NCI-H2107 treated with DMSO at 0.1 percent for 48 hours (cell line): ENCODE data around the gene ZBTB20.

Source experiments
- DNase-seq: peaks from one replicate; lab custom pipeline; 2025; ENCODE audit not compliant: unreplicated experiment; lab: John Stamatoyannopoulos, UW

ZBTB20 gene

DNA sequence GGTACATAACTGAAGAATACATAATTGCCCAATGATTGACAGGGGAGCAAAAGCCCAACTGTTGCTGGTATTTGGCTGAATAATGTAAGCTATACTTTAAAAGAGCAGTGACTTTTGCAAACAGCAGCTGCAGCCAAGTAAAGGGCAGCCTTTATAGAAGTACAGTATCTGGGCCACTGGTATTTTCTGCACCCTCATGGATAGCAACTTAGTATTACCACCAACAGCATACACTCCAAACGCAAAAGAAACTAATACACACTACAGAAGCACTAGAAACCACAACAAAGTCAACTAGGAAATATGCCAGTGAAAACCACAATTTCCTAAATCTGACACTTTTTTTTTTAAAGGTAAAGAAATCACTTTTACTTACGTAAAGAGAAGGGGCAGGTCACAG, 647.1 kb downstream of the ZBTB20 start:
- peak; percentile 59 for DNase-seq

DNA sequence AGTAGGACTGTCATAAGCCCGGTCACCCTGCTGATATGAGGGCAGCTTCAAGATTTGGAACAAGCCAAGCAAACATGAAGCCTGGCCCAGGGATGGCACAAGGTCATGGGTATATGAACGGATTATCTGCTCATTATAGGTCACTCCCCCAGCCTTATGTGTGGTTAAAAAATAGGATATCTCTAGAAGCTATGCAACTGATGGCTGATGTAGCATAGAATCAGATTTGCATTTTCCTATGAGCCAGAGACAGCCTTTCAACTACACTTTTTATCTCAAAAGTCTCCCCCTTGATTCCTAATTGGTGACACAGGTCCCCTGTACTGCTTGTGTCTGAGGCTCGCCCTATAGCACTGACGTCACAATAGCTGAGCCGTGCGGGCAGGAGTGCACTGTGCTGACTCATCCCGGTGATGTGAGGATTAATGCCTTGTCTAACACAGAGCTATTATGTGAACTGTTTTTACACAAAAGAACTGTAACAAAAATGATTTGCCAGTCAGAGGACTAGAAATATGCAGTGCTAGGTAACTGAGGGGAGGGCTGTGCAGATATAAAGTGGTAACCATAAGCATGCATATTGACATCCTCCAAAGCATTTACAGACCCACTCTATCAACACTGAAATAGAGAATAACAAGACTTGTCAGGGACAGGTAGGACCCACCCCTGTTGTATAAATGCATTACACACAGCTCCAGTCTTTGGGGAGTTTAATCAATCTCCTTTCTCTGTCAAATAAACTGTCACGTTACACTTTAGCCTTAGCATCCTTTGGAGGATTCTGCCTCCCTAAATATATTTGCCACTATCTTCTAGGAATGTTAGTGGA, 648.3 kb downstream of the ZBTB20 start:
- peak; percentile 76 for DNase-seq

DNA sequence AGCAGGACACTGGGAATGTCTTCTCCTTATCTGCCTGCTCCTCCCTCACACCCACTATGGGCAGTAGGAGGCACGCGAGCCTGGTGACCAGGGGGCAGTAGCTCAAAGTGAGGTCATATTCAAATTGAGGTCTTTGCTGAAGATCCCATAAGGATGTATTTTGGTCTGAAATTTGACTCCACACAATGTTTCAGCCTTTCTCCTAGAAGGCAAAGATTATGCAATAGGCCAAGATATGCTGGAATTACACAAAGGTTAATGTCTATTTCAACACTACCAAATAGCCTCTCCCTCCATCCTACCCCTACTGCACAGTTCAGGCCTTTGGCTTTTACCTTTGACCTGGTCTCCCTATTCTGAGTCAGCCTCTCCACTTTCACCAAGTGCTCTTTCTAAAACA, 650.2 kb downstream of the ZBTB20 start:
- DNase-seq = no peak

DNA sequence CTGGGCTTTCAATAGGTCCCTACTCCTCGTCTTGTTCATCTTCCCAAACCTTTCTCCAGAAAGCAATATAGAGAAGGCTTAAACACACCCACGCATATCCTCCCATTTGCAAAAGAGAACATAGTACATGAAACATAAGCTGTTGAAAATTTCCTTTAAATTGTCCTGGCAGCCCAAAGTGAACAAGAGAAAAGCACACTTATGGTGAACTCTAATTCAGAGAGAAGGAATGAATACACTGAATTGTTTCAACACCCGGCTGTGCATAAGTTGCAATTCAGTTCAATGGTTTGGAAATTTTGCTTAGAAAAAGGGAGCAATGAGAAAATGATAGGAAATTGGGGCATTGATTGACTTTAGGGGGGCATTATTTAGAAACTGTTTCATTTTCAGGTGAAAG, 650.6 kb downstream of the ZBTB20 start:
- DNase-seq = no peak

DNA sequence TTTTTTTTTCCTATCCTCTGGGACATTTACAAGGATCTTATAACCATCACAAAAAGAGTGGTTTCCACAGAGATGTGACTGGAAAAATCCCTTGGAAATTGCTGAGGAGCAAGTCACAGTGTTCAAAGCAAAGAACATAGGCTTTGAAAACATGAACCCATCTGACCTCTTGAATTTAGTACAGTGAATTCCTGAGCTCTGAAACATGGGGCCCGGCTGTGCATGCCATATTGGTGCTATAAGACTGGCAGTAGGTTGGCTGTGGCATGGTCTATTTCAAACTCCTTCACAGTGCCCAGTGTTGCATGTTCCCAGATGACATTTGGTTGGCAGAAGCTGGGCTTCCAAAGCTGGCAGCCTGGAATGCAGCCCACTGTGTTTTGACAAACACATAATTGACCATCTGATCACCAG, 651.1 kb downstream of the ZBTB20 start:
- no peak for DNase-seq

DNA sequence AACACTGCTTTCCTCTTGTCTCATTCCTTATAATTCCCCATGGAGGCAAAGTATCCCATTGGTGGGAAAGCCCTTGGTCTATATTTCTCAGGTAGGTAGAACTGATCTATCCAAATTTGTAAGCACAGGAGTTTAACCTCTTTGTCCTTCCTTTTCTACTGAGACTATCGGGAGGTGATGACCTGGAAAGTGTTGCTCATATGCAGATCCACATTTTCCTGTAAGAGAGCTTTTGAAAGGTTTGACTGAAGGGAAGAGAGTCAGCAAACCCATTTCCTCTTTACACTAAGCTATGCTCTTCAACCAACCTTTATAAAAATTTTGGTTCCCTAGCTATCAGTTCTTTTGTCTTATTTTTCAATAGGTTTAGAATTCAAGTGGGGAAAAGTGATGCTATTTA, 652.6 kb downstream of the ZBTB20 start:
- no peak for DNase-seq

DNA sequence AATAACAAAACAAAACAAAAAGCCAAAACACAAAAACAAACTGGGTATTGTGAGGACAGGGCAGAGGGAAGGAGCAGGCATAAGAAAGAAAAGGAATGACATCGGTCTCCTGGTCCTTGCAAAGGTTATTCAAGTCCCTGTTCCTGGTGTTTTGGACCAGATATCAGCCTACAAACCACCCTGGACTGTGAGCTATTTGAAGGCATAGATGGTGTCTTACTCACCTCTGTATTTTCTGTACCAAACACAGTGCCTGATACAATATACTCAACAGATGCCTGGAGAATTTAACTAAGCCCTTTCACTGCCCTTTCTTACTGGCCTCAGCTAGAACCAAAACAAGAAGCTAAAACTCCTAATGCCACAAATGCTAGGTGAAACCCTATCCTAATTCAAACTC, 656.3 kb downstream of the ZBTB20 start:
- DNase-seq = no peak

DNA sequence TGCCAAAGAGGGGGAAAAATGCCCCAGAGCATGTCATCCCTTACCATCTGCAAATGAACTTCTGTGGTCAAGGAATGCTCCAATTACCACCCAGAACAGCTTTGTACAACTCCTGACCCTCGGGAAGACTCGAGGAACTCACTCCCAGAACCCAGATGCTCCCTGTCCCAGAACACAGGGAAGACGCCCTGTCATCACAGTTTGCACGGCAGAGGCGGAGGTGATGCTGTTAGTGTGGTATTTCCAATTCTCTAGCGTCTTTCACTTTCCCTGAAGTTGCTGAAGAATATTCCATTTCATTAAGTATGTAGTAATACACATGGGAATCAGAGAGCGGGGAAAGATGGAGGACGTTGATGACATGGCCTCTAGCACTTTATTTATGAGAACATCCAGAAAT, 659.6 kb downstream of the ZBTB20 start:
- DNase-seq = no peak

DNA sequence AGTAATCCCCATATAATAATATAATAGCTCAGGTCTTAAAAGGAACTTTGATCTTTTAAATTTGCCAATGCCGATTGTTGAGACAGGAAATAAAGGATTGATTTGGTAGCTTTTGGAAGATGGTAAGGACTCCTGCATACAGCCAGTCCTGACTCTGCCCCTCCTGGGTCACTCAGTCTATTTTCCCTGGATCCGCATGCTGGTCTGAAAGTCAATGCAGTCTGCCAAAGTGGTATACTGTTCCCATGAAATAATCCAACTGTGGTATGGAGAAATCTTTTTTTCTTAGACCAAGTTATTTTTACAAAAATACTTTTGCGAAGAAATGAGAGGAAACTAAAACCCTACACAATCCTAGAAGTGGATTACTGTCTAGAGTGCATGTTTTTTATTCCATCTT, 662.2 kb downstream of the ZBTB20 start:
- no peak for DNase-seq

DNA sequence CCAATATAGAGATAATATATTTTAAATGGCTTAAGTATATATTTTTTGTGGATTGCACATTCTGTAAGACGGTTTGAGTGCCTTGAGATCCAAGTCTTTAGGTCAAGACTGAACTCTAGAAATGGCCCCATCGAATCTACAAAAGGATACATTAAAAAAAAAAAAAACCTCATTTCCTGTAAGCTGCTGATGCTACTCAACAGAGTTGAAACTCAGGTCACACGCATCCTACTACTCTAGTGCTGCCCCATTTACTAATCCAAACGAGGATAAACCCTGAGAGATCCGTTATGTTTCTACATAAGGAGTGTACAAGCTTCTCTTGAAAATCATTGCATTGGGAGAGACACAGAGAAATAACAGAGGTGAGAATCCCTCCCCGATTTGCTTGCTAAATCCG, 666.0 kb downstream of the ZBTB20 start:
- DNase-seq = no peak

DNA sequence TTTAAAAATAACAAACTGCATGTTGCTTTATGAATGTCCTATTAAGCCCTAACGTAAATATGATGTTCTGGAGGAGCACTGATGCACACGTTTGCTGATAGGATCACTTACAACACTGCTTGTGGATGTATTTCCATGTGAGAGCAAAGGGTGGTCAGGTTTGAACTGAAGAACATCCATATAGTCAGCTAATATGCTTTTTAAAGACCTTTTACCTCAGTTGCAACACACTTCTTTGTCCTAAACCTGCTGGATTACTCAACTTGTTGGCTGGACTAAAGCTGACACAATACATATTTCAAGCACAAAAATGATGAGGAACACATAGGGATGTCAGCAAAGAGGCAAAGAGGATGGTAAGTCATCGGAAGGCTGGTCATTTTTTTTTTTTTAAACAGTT, 666.6 kb downstream of the ZBTB20 start:
- no peak for DNase-seq

DNA sequence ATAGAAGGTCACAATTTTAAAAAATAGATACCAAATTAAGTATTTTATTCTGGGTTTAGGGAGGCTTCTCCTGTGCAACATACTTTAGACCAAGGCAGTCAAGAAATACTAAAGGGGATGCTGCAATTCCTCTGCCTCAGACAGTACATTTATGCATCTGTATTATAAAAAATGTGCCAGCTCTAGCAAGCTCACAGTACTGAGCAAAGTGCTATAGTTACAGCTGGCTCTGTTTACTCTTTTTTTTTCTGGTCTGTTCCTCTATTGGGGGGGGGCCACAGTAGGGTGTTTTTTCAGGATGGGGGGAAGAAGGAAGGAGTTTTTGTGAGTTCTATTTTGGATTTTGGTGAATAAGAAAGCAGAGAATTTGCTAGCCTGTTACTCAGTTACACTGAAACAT, 668.3 kb downstream of the ZBTB20 start:
- no peak for DNase-seq

DNA sequence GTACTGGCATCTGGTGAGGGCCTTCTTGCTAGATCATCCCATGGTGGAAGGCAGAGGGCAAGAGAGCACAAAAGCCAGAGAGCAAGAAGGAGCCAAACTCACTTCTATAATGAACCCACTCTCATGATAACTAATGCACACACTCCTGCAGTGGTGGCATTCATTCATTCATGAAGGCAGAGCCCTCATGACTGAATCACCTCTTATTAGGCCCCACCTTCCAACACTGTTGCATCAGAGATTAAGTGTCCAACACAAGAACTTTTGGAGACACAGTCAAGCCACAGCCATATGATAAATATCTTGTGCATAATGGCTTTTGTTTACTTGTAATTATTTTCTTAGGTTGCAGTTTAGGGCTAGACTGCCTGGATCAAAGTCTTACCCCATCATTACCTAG, 670.6 kb downstream of the ZBTB20 start:
- no peak for DNase-seq

DNA sequence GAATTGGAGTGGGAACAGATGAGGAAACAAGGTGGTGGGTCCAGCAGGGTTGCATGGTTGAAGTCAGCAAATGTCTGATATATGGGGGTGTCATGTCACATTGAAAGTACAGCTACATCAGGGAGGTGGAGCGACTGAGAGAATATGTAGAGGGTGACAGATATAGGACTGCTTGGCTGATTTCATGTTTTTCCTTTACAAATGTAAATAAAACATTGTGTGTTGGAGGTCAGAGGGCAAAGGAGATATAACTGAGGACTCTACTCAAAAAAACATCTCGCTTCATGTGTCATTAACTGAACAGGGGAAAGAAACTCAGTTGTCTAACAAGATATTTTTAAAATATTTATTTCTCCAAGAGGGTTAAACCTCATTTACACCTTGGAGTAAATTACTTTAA, 675.6 kb downstream of the ZBTB20 start:
- DNase-seq = no peak

DNA sequence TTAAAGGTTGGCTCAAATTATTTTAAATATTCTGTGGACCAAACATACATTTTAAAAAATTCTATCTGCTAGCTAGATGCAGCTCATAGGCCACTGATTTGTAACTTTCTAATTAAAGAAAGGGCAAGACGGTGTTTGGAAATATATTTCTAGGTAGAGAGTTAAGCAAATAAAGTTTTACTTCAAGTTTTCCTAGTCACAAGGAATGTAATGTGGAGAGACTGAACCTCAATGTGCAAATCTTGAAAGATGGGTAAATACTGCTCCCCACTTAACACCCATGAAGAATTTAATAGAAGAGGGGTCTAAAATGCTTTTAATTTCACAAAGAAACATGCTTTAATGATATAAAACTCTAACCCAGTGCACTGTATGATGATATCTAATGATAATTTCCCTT, 678.0 kb downstream of the ZBTB20 start:
- no peak for DNase-seq

DNA sequence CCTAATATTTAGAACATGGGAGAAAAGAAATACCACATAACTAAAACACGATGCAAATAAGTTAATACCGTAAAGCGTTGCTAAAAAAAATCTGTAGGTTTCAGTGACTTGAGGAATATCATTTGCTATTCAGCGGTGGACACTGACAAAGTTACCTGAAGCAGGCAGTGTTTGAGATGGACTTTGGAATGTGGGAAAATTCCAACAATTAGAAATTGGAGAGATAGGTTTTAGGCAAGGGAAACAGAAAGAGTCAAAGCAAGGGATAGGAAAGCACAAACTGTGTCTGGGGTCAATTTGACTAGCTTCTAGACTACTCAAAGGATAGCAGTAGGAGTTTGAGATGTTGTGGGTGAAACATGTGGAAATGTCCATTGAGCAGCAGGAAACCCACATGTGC, 680.3 kb downstream of the ZBTB20 start:
- no peak for DNase-seq

DNA sequence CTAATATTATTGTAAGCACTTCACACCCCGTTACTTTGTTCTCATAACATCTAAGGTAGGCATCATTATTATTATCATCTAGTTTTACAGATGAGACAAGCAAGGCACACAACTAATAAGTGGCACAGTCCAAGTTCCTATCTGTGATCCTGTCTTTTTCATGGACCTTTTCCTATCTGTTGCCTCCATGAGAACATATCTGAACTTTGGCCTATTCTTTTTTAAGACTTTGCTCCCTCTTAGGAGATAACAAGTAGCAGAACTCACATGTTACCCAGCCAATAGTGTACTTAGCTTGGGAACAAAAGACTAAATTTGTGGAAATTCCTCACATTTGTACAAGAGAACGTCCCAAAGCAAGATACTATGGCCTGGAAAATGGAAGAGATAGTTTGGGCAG, 680.8 kb downstream of the ZBTB20 start:
- DNase-seq = no peak

DNA sequence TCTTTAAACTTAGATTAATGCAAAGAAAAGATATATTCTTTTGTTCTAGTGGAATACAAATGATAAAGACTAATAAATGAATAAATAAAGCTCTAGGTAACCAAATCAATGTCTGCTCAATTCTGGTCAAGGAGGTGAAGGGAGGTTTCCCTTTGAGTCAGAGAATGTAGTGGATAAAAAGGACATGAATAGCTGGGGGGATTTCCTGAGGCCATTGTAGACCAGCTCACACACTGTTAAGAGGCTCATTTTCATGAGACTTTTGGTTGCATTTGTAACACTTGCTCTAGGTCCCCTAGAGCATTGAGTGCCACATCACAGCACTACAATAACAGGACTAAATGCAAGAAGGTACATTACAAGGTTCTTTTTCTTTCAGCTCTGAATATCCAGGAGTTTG, 682.5 kb downstream of the ZBTB20 start:
- no peak for DNase-seq

DNA sequence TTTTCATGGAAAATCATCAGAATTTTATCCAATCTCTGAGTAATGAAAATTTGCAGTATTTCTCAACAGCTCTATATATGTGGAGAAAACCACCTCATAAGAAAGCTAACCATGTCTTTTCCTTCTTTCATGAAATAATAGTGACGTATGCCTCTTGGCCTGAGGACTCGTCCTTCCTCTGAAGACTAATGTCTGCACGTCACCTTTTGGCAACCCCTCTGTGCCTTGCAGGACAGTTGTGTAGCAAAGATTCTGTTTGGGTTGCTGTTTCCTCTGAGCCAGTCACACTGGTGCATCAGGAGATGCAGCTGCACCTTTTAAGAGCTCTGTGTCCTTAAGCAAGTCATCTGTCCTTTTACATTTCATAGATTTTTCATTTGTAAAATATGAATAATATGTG, 684.3 kb downstream of the ZBTB20 start:
- DNase-seq = no peak

DNA sequence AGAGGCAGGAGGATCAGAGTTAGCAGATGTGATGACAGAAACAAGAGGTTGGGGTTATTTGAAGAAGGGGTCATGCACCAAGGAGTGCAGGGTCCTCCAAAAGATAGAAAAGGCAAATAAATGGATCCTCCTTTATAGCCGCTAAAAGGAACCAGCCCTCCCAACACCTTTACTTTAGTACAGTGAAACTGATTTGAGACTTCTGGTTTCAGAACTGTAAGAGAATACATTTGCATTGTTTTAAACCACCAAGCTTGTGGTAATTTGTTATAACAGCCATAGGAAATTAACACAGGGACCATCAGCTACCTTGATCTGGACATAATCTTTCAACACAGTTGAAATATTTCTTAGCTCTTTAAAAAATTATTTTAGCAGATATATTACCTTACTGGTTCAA, 686.6 kb downstream of the ZBTB20 start:
- DNase-seq = no peak

DNA sequence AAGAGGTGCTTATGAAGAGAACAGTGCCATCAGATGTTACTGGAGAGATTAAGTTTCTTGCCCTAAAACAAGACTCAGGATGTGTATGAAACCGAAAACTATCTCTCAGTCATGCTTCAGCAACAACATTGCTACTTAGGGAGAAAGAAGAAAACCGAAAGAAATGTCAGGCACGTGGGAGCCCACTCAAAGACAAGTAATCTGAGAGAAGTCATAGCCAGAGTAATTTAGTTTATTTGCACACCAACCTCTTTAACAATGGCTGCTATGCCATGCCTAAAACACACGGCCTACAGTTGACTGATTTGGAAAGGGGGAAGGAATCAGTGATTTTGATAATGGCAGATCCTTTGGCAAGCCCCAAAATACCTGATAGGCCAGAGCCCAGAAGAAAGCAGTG, 690.3 kb downstream of the ZBTB20 start:
- DNase-seq = peak; percentile 81

DNA sequence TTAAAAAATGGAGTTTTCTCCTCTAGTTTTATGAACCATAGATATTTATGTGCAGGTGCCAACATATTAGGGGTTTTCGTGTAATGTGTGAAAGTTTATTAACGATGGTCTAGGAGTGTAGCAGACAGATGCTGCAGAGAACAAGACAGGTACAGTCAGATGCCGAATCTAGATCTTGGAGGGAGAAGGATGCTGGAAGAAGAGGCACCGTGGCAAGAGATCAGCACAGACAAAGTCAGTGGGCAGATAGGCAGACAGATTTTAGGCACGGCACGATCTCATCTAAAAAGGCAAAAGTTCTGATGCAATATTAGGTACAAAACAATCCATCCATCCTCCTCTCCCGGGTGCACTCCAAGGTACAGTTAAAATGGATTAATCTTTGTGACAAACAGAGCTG, 691.7 kb downstream of the ZBTB20 start:
- peak; percentile 84 for DNase-seq

DNA sequence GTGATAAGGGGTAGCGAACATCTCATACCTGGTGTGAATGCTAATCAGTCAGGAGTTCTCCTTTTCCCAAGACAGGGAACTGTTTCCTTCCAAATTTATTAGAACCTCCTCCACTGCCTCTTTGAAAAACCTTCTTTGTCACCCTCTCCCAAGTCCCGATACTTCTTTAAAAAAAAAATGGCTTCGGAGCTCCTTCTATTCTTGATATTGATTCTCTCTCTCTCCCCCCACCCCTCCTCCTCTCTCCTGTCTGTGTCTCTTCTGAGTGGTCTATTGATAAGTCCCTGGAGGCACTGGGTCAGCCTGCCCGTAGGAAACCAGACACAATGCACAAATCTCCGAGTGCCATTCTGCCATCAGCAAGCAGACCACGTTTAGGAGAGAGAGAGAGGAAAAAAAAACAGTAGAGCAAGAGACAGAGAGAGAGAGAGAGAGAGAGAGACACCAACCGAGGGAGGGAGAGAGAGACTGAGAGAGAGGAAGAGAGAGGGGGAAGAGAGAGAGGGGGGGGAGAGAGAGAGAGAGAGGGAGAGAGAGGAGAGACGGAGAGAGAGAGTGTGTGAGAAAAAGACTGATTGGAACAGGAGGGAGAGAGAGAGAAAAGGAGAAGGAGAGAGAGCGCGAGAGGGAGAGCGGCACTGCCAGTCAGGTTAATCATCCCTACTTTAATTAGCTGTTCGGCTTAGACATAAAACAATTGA, 692.4 kb downstream of the ZBTB20 start:
- DNase-seq = peak; percentile 88
